HK-2 (cell line): ENCODE measurements around the gene IER3.
"Not testable (repeated sequence)": the region's sequence is repeated elsewhere in the genome, so short reads cannot be mapped to it uniquely, and the experiment has no call there.

Experiments used
- DNase-seq: peaks from one replicate; pipeline ENCODE4 v3.0.0-alpha.2; 2018; ENCODE audit not compliant: unreplicated experiment

The IER3 gene

GRCh38 chr6:30768634-30769087, 24.3 kb upstream of the IER3 start:
- no peak for DNase-seq

DNA sequence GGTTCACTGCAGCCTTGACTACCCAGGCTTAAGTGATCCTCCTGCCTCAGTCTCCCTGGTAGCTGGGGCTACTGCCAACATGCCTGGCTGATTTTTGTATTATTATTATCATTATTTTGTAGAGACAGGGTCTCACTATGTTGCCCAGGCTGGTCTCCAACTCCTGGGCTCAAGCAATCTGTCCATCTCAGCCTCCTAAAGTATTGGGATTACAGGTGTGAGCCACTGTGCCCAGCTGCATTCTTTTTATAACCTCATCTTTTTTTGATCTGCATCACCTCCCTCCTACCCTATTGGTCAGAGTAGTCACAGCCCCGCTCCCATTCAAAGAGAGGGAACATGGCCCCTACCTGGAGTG, 23.6 kb upstream of the IER3 start:
- no peak for DNase-seq

DNA sequence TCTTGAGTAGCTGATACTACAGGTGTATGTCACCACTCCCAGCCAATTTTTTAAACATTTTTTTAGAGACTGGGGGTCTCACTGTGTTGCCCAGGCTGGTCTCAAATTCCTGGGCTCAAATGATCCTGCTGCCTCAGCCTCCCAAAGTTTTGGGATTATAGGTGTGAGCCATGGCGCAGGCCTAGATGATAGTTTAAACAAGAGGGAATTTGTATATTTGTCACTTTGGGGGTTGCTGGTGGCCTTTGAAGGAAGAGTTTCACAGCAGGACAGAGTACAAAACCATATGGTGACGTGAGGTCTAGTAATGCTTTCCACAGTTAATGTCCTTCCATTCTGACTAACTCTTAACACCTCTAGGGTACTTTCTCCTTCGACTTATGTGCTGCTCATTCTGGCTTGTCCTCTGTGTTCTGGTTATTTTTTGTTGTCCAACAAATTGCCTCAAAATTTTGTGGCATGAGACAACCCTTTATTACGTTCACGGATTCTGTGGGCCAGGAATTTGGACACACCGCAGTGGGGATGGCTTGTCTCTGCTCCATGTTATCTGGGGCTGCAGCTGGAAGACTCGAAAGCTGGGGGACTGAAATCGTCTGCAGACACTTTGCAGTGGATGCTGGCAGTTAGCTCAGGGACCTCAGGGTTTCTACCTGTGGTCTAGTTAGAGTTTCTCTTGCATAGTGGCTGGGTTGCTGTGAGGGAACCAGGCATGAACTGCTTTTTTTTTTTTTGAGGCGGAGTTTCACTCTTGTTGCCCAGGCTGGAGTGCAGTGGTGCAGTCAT, 23.0 kb upstream of the IER3 start:
- no peak for DNase-seq

GRCh38 chr6:30766461-30767157, 22.3 kb upstream of the IER3 start:
- DNase-seq, result no peak

GRCh38 chr6:30765495-30765894, 21.1 kb upstream of the IER3 start:
- not testable (repeated sequence) for DNase-seq

DNA sequence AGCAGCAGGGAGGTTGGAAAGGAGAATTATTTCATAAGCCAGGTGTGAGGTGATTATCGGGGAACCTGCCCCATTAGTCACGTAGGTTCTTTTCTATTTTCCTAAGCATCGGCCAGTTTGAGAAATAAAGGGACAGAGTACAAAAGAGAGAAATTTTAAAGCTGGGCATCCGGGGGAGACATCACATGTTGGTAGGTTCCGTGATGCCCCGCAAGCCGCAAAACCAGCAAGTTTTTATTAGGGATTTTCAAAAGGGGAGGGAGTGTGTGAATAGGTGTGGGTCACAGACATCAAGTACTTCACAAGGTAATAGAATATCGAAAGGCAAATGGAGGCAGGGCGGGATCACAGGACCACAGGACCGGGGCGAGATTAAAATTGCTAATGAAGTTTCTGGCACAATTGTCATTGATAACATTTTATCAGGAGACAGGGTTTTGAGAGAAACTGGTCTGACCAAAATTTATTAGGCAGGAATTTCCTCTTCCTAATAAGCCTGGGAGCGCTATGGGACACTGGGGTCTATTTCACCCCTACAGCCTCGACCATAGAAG, 20.2 kb upstream of the IER3 start:
- DNase-seq, result not testable (repeated sequence)

DNA sequence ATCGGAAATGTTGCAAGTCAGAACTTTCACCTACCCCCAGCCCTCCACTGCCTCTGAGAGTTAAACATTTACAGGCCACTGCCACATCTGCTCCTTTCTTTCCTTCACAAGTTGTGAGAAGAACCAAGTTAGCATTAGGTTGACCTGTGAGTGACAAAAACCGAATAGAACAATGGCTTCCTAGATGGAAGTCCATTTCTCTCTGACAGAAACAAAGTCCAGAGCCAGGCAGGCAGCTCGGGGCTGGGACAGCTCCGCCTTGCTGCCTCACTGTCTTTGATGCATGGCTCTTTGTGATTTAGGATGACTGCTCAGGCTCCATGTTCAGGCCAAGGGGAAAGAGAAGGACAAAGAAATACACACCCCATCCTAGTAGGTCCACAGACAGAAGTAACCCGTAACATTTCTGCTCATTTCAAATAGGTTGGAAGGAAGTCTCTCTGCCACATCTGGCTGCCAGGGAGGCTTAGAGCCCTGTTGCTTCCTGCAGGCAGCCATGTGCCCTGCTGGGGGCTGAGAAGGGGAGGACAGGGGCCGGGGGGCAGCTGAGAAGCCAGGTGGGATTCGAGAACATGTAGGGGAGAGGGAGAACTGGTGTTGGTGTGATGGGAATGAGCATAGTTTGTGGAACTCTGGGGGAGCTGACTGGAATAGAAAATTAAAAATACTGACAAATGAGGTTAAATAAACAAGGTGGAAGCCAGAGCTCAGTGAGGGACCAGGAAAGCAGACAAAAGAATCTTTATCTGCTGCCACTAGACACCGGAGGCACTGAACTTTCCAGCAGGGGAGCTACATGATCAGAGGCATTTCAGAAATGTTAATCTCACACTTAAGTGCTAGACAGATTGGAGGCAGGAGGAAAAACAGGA, 19.5 kb upstream of the IER3 start:
- DNase-seq, result peak; percentile 45

DNA sequence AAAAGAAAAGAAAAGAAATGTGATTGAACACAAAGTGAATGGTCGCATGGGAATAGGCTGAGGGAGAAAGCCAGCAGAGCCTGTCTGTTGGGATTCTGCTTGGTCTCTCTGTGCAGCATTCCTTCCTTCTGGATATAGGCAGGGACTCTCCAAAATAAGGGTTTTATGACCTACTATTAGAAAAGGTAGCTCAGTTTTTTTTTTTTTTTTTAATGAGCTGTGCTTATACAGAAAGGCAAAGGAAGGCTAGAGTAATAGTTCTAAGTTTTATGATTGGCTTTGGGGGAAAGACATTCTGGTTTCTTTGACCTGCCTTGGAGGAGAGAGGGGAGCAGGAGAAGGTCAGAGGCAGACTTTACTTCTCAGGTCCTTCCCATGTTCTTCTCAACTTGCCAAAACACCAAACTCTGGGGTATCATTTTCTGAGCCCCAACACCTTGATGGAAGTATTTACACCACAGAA, 18.8 kb upstream of the IER3 start:
- DNase-seq, result no peak

DNA sequence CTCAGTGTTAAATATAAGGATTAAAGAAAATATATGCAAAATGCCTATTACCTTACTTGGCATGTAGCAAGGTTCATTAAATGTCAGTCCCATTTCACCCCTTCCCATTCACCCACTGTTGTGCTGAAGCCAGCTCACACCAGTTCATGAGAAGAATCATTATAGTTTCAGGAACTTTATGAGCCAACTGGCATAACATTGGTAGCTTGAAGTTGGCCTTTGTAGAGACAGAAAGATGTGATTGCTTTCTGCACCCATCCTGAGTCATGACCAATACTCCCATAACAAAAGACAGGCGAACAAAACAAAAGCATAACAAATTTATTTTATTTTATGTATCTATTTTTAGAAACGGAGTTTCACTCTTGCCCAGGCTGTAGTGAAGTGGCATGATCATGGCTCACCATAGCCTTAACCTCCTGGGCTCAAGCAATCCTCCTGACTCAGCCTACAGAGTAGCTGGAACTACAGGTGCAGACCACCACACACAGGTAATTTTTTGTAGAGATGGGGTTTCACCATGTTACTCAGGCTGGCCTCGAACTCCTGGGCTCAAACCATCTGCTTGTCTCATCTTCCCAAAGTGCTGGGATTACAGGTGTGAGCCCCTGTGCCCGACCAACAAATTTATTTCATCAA, 17.6 kb upstream of the IER3 start:
- no peak for DNase-seq

DNA sequence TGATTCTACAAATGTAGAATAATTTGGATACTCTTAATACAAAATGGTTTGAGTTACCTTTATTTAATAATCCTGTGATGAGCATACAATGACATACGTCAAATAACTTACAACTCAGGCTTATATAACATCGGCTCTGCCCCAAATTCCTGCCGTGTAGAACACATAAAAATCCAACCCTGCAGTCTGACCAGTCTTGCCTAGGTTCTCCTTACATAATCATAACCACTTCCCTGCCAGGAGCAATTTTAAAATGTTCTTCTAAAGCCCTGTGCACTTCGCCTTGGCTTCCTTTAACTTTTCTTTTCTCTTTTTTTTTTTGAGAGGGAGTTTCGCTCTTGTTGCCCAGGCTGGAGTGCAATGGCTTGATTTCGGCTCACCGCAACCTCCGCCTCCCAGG, 16.2 kb upstream of the IER3 start:
- no peak for DNase-seq

DNA sequence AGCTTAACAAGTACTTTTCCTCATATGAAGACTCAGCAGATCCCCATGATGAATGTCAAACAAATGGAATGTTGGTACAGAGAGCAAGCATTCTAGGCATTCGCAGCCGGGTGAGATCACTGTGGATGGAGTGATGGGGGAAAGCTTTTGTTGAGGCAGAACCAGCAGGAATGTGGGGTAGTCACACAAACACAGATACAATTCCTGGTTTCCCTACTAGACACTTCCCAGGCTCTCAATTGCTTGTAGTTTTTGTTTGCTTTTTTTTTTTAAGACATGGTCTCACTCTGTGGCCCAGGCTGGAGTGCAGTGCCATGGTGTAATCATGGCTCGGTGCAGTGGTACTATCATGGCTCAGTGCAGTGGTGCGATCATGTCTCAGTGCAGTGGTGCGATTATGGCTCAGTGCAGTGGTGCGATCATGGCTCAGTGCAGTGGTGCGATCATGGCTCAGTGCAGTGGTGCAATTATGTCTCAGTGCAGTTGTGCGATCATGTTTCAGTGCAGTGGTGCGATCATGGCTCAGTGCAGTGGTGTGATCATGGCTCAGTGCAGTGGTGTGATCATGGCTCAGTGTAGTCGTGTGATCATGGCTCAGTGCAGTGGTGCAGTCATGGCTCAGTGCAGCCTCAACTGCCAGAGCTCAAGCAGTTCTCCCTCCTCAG, 15.4 kb upstream of the IER3 start:
- DNase-seq, result peak; percentile 81

DNA sequence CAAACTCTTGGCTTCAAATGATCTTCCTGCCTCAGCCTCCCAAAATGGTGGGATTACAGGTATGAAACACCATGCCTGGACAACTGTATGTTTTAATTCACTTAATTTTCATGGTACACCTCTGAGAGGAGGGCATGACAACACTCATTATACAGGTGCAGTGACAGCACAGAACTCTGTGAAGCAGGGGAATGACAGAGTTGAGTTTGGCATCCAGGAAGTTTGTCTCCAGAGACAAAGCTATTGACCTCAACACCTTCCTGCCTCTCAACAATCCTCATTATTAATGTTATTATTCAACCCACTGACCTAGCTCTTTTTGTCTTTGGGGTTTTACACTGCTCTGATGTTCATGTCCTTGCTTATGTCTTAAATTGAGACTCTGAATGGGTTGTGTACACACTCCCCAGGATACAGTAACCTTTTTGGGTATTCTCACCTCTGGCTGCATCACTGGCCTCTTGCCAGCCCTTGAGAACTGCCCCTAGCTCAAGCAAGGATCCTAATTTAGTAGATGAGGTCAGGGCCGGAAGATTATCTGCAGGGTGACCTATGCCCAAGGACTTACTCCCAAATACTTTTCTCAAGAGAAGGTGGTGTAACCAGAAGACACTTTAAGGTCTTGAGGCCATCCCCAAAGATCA, 13.0 kb upstream of the IER3 start:
- no peak for DNase-seq

GRCh38 chr6:30756405-30757003, 12.2 kb upstream of the IER3 start:
- DNase-seq, result not testable (repeated sequence)

- DNase-seq, result no peak
Observed at GRCh38 chr6:30754631-30755030, 10.3 kb upstream of the IER3 start.

- peak; percentile 100 for DNase-seq
Observed at GRCh38 chr6:30752157-30752927, 8.0 kb upstream of the IER3 start.

GRCh38 chr6:30750379-30750668, 6.0 kb upstream of the IER3 start:
- no peak for DNase-seq

GRCh38 chr6:30749554-30750378, 5.4 kb upstream of the IER3 start:
- DNase-seq, result peak; percentile 84

- DNase-seq, result peak; percentile 65
Observed at GRCh38 chr6:30748851-30749540, 4.6 kb upstream of the IER3 start.
